Activated CD8-positive, alpha-beta memory T cell treated with anti-CD3 and anti-CD28 coated beads, Interleukin-2, amount 50 U/mL, for 1 hour (primary cell): ENCODE data around the gene POR.
"Not testable (repeated sequence)": the region's sequence is repeated elsewhere in the genome, so short reads cannot be mapped to it uniquely, and the experiment has no call there.

ENCODE experiments used
- DNase-seq: peaks from one replicate; pipeline ENCODE4 v3.0.0-alpha.2; 2020; ENCODE audit errors: extremely low read depth

Gene POR

GRCh38 chr7:76029682-76030081 lies 114.7 kb downstream of the POR start:
- DNase-seq = not testable (repeated sequence)

GRCh38 chr7:76031964-76032363 lies 117.0 kb downstream of the POR start:
- DNase-seq = no peak
